Keratinocyte (primary cell): ENCODE measurements around the gene ITIH5.

Source experiments
- EZH2 ChIP-seq: IDR thresholded peaks from one replicate; pipeline ENCODE4 v1.6.1; 2012; ENCODE audit warnings: inconsistent platforms, mild to moderate bottlenecking, low read length, moderate library complexity
- TF ChIP-seq, protein P1 (sequence below), 3 experiments: IDR thresholded peaks in 1 of 3; conservative IDR thresholded peaks in 1 of 3; optimal IDR thresholded peaks in 1 of 3; 2 replicates in 2 of 3; 3 replicates in 1 of 3; pipeline versions ENCODE3 to v1.5.1; 2011; ENCODE audit warnings: low read length in 3 of 3, mild to moderate bottlenecking in 3 of 3, moderate library complexity in 2 of 3, control low read depth in 1 of 3, inconsistent platforms in 1 of 3; ENCODE audit not compliant: insufficient read depth in 2 of 3; ENCODE audit errors: extremely low read depth in 1 of 3

DNA sequence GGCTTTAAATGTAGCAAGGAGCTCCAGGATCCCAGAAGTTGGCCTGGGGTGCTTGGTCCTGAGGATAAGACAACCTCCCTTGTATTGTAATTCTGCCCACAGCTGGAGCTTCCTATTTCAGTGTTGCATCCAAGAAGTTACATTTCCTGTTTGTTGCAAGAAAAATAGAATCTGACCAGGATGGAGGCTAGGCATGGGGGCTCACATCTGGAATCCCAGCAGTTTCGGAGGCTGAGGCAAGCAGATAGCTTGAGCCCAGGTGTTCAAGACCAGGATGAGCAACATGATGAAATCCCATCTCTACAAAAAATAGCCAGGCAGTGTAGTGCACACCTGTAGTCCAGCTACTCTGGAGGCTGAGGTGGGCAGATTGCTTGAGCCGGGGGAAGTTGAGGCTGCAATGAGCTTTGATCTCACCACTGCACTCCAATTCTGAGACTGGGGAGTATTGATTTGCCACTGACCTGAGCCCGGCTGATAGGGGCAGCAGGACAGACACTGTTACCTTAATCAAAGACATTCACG lies 35.6 kb upstream of the ITIH5 start:
- TF ChIP-seq, protein P1, sequence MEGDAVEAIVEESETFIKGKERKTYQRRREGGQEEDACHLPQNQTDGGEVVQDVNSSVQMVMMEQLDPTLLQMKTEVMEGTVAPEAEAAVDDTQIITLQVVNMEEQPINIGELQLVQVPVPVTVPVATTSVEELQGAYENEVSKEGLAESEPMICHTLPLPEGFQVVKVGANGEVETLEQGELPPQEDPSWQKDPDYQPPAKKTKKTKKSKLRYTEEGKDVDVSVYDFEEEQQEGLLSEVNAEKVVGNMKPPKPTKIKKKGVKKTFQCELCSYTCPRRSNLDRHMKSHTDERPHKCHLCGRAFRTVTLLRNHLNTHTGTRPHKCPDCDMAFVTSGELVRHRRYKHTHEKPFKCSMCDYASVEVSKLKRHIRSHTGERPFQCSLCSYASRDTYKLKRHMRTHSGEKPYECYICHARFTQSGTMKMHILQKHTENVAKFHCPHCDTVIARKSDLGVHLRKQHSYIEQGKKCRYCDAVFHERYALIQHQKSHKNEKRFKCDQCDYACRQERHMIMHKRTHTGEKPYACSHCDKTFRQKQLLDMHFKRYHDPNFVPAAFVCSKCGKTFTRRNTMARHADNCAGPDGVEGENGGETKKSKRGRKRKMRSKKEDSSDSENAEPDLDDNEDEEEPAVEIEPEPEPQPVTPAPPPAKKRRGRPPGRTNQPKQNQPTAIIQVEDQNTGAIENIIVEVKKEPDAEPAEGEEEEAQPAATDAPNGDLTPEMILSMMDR (optimal IDR thresholded peaks at IDR 0.05 in 1 of 3, IDR thresholded peaks at IDR 0.05 in 1 of 3, conservative IDR thresholded peaks at IDR 0.05 in 1 of 3; ENCODE audit: extremely low read depth in 1 of 3, insufficient read depth in 2 of 3, low read length in 3 of 3) = no peak
- TF ChIP-seq EZH2 = no peak
